Activated naive CD4-positive, alpha-beta T cell treated with anti-CD3 and anti-CD28 coated beads for 36 hours (primary cell): ENCODE results near the gene CAPN10. TPM values are rescaled to one million over a fixed set of nuclear protein-coding genes. Genes with fewer than 3 reads are reported as not detected.

Experiments used
- CTCF ChIA-PET: fragments of 350-600 bp; sonication (Branson Sonifier 250); formaldehyde crosslinking; loops from one replicate; lab custom pipeline; 2021; ENCODE audit warnings: antibody characterized with exemption; lab: Charles Lee
- DNase-seq: peaks from one replicate; pipeline ENCODE4 v3.0.0-alpha.2; 2020
- H3K27ac Mint-ChIP-seq: one replicate; pipeline ENCODE4 v1.8.0; 2021; ENCODE audit warnings: mild to moderate bottlenecking, mixed read lengths
- H3K27me3 Mint-ChIP-seq: one replicate; pipeline ENCODE4 v1.8.0; 2021; ENCODE audit warnings: low read depth, mixed read lengths
- H3K36me3 Mint-ChIP-seq: one replicate; pipeline ENCODE4 v1.8.0; 2021; ENCODE audit warnings: low read depth, mixed read lengths
- H3K4me1 Mint-ChIP-seq: one replicate; pipeline ENCODE4 v1.8.0; 2021; ENCODE audit warnings: low read depth, mixed read lengths
- H3K4me3 Mint-ChIP-seq: one replicate; pipeline ENCODE4 v1.8.0; 2021; ENCODE audit warnings: mild to moderate bottlenecking, moderate library complexity, mixed read lengths
- H3K9me3 Mint-ChIP-seq: one replicate; pipeline ENCODE4 v1.8.0; 2021; ENCODE audit warnings: mixed read lengths
- intact Hi-C: fragments of 100-400 bp; cut with micrococcal nuclease; formaldehyde crosslinking; loops from one replicate; pipeline ENCODE4 v1.15.1; 2023
- total RNA-seq, 2 experiments: library from RNA; stranded (reverse); gene quantifications; one replicate each; pipeline ENCODE4 v1.2.3, GENCODE V29; 2021

Gene CAPN10
- total RNA-seq, 2 experiments from 2014 or later: 24.9 to 28.5 TPM

GRCh38 chr2:240588669-240589068 lies 2.1 kb downstream of the CAPN10 start:
- H3K4me1 Mint-ChIP-seq: peaks cover 37% of the 10 kb centered on the region
- CTCF ChIA-PET: interaction anchor here (0.6 to 2.8 kb wide), 2 partner anchors 45 to 74 kb away, joined by 3 to 15 read pairs; no protein-coding TSS in a partner anchor
- H3K27ac Mint-ChIP-seq: no peak overlapping the region
- H3K4me3 Mint-ChIP-seq: no peak overlapping the region
- intact Hi-C loops: no loop called here
- H3K27me3 Mint-ChIP-seq: no peaks in the 10 kb centered on the region
- H3K9me3 Mint-ChIP-seq: no peaks in the 10 kb centered on the region
- DNase-seq: no peak
- H3K36me3 Mint-ChIP-seq: peaks cover 6% of the 10 kb centered on the region

GRCh38 chr2:240589375-240589774 lies 2.8 kb downstream of the CAPN10 start:
- intact Hi-C loops: no loop called here
- no peak overlapping the region for H3K27ac Mint-ChIP-seq
- no peak for DNase-seq
- no peaks in the 10 kb centered on the region for H3K9me3 Mint-ChIP-seq
- peaks cover 34% of the 10 kb centered on the region for H3K4me1 Mint-ChIP-seq
- no peaks in the 10 kb centered on the region for H3K27me3 Mint-ChIP-seq
- CTCF ChIA-PET: interaction anchor here (2.8 kb wide), 1 partner anchor 75 kb away, joined by 15 read pairs; no protein-coding TSS in a partner anchor
- H3K36me3 Mint-ChIP-seq: peaks cover 6% of the 10 kb centered on the region
- H3K4me3 Mint-ChIP-seq: no peak overlapping the region

GRCh38 chr2:240589850-240590525 lies 3.5 kb downstream of the CAPN10 start:
- H3K27ac Mint-ChIP-seq: no peak overlapping the region
- intact Hi-C loops: no loop called here
- CTCF ChIA-PET: no interaction called here
- H3K36me3 Mint-ChIP-seq: peaks cover 6% of the 10 kb centered on the region
- no peak for DNase-seq
- H3K9me3 Mint-ChIP-seq: no peaks in the 10 kb centered on the region
- H3K27me3 Mint-ChIP-seq: no peaks in the 10 kb centered on the region
- no peak overlapping the region for H3K4me3 Mint-ChIP-seq
- peaks cover 28% of the 10 kb centered on the region for H3K4me1 Mint-ChIP-seq

- Mint-ChIP-seq H3K4me3 (no peak overlapping the region), H3K36me3 (peaks cover 6% of the 10 kb centered on the region), H3K9me3 (no peaks in the 10 kb centered on the region), H3K27me3 (no peaks in the 10 kb centered on the region), H3K27ac (no peak overlapping the region), H3K4me1 (peaks cover 25% of the 10 kb centered on the region)
- intact Hi-C loops: no loop called here
- DNase-seq: peak; percentile 1
- CTCF ChIA-PET: interaction anchor here (1.3 kb wide), 1 partner anchor 77 kb away, joined by 5 read pairs; no protein-coding TSS in a partner anchor
Measured at GRCh38 chr2:240590681-240591111, 4.2 kb downstream of the CAPN10 start.

GRCh38 chr2:240591226-240591625 lies 4.7 kb downstream of the CAPN10 start:
- peaks cover 4% of the 10 kb centered on the region for H3K36me3 Mint-ChIP-seq
- no peak for DNase-seq
- H3K4me3 Mint-ChIP-seq: no peak overlapping the region
- CTCF ChIA-PET: interaction anchor here (1.3 kb wide), 1 partner anchor 77 kb away, joined by 5 read pairs; no protein-coding TSS in a partner anchor
- H3K27ac Mint-ChIP-seq: no peak overlapping the region
- peaks cover 22% of the 10 kb centered on the region for H3K4me1 Mint-ChIP-seq
- intact Hi-C loops: no loop called here
- H3K27me3 Mint-ChIP-seq: no peaks in the 10 kb centered on the region
- no peaks in the 10 kb centered on the region for H3K9me3 Mint-ChIP-seq

GRCh38 chr2:240591784-240592183 lies 5.2 kb downstream of the CAPN10 start:
- intact Hi-C loops: no loop called here
- H3K27ac Mint-ChIP-seq: no peak overlapping the region
- H3K9me3 Mint-ChIP-seq: no peaks in the 10 kb centered on the region
- H3K4me1 Mint-ChIP-seq: peaks cover 22% of the 10 kb centered on the region
- no peak for DNase-seq
- no peak overlapping the region for H3K4me3 Mint-ChIP-seq
- H3K36me3 Mint-ChIP-seq: peaks cover 4% of the 10 kb centered on the region
- CTCF ChIA-PET: interaction anchor here (1.3 kb wide), 1 partner anchor 78 kb away, joined by 5 read pairs; no protein-coding TSS in a partner anchor
- no peaks in the 10 kb centered on the region for H3K27me3 Mint-ChIP-seq

GRCh38 chr2:240593026-240593702 lies 6.6 kb downstream of the CAPN10 start:
- no peak for DNase-seq
- H3K27me3 Mint-ChIP-seq: no peaks in the 10 kb centered on the region
- no peak overlapping the region for H3K27ac Mint-ChIP-seq
- no peak overlapping the region for H3K4me3 Mint-ChIP-seq
- peaks cover 4% of the 10 kb centered on the region for H3K36me3 Mint-ChIP-seq
- H3K4me1 Mint-ChIP-seq: peaks cover 11% of the 10 kb centered on the region
- CTCF ChIA-PET: interaction anchor here (0.6 kb wide), 1 partner anchor 9 kb away, joined by 3 read pairs; no protein-coding TSS in a partner anchor
- H3K9me3 Mint-ChIP-seq: no peaks in the 10 kb centered on the region
- intact Hi-C loops: no loop called here

- peaks cover 4% of the 10 kb centered on the region for H3K4me1 Mint-ChIP-seq
- DNase-seq: no peak
- no peaks in the 10 kb centered on the region for H3K27me3 Mint-ChIP-seq
- H3K36me3 Mint-ChIP-seq: peaks cover 4% of the 10 kb centered on the region
- CTCF ChIA-PET: interaction anchor here (0.6 to 0.7 kb wide), 2 partner anchors 8 to 320 kb away, joined by 3 read pairs; no protein-coding TSS in a partner anchor
- no peak overlapping the region for H3K27ac Mint-ChIP-seq
- H3K9me3 Mint-ChIP-seq: no peaks in the 10 kb centered on the region
- H3K4me3 Mint-ChIP-seq: no peak overlapping the region
- intact Hi-C loops: no loop called here
Measured at GRCh38 chr2:240593703-240594451, 7.3 kb downstream of the CAPN10 start.

GRCh38 chr2:240594511-240595380 lies 8.2 kb downstream of the CAPN10 start:
- CTCF ChIA-PET: interaction anchor here (0.7 kb wide), 1 partner anchor 319 kb away, joined by 3 read pairs; no protein-coding TSS in a partner anchor
- no peak overlapping the region for H3K4me3 Mint-ChIP-seq
- no peaks in the 10 kb centered on the region for H3K9me3 Mint-ChIP-seq
- H3K27me3 Mint-ChIP-seq: no peaks in the 10 kb centered on the region
- H3K36me3 Mint-ChIP-seq: peaks cover 3% of the 10 kb centered on the region
- DNase-seq: no peak
- intact Hi-C loops: no loop called here
- no peaks in the 10 kb centered on the region for H3K4me1 Mint-ChIP-seq
- H3K27ac Mint-ChIP-seq: no peak overlapping the region

- Mint-ChIP-seq H3K27me3 (no peaks in the 10 kb centered on the region), H3K27ac (no peak overlapping the region), H3K36me3 (peaks cover 3% of the 10 kb centered on the region), H3K9me3 (no peaks in the 10 kb centered on the region), H3K4me1 (no peaks in the 10 kb centered on the region), H3K4me3 (no peak overlapping the region)
- peak; percentile 53 for DNase-seq
- intact Hi-C loops: no loop called here
- CTCF ChIA-PET: no interaction called here
Measured at GRCh38 chr2:240595381-240596079, 9.0 kb downstream of the CAPN10 start.

GRCh38 chr2:240596080-240596460 lies 9.5 kb downstream of the CAPN10 start:
- H3K9me3 Mint-ChIP-seq: no peaks in the 10 kb centered on the region
- no peak for DNase-seq
- H3K27me3 Mint-ChIP-seq: no peaks in the 10 kb centered on the region
- H3K4me1 Mint-ChIP-seq: no peaks in the 10 kb centered on the region
- peaks cover 3% of the 10 kb centered on the region for H3K36me3 Mint-ChIP-seq
- H3K4me3 Mint-ChIP-seq: no peak overlapping the region
- H3K27ac Mint-ChIP-seq: no peak overlapping the region
- CTCF ChIA-PET: no interaction called here
- intact Hi-C loops: no loop called here
